ENCODE results near the gene IMMP2L. TPM values are rescaled to one million over a fixed set of nuclear protein-coding genes. Genes with fewer than 3 reads are reported as not detected.

Gene IMMP2L
- total and polyA plus RNA-seq, 2 of the 13 experiments (the other 11 are each of a cell fraction or from before 2014, with no cell fraction given): 7.8 to 16.9 TPM

DNA sequence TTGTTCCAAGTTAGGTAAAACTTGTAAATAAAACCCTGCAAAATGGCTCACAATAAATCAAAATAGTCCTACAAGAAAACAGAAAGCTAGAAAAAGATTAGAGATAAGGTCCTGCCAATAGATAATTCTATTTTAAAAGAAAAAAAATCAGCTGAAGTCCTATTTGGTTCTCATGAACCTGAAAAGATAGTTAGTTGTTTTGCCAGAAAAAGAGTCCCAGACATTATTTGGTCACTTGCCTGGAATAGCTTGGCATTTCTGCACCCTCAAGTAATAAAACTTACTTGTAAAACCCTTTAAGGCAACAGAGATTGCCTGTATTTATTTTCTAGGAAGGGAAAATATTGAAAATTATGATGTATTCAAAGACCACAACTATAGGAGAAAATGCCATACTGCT, 423.7 kb downstream of the IMMP2L start:
- CTCF ChIA-PET (ENCODE audit: low intra/inter-chr PET ratio, low total read pairs): no interaction called here
- Histone ChIP-seq H3K79me2 (ENCODE audit: insufficient read depth, low read length) (no peaks in the 10 kb centered on the region), H4K20me1 (ENCODE audit: insufficient read depth, low read length) (no peaks in the 10 kb centered on the region), H3K9ac (ENCODE audit: insufficient read depth, low read depth, low read length) (no peak overlapping the region), H2AFZ (ENCODE audit: low read length) (no peak overlapping the region), H3K27me3 (ENCODE audit: control insufficient read depth in 1 of 2, insufficient read depth in 2 of 2, low read length in 2 of 2) (no peaks in the 10 kb centered on the region), H3K9me3 (ENCODE audit: low read length) (no peaks in the 10 kb centered on the region), H3K4me1 (ENCODE audit: insufficient read depth, low read length) (no peaks in the 10 kb centered on the region), H3K4me3 (replicated peaks in 1 of 3; ENCODE audit: insufficient read depth in 1 of 3, low read depth in 2 of 3, low read length in 3 of 3) (no peak overlapping the region), H3K36me3 (replicated peaks in 1 of 2; ENCODE audit: control insufficient read depth in 1 of 2, insufficient read depth in 2 of 2, low read length in 2 of 2) (no peaks in the 10 kb centered on the region), H3K4me2 (ENCODE audit: low read depth, low read length) (no peak overlapping the region), H3K27ac (ENCODE audit: extremely low read length, insufficient read depth, low read length) (no peak overlapping the region)
- in situ Hi-C loops (cut with HindIII; ENCODE audit: extremely low pct_ligation_motif_present, low pct_unique_long_range_greater_than_20kb): no loop called here
- FAIRE-seq (no peak), ATAC-seq (no peak), DNase-seq (ENCODE audit: low spot score) (no peak)
- TF ChIP-seq NRL (CRISPR knock-in tag; IDR thresholded peaks at IDR 0.05; ENCODE audit: borderline replicate concordance) (no peak), ZNF883 (CRISPR knock-in tag; IDR thresholded peaks at IDR 0.05; ENCODE audit: not compliant biosample characterization) (no peak), HOXD1 (CRISPR knock-in tag; IDR thresholded peaks at IDR 0.05) (no peak)
- TF ChIP-seq, protein P1, sequence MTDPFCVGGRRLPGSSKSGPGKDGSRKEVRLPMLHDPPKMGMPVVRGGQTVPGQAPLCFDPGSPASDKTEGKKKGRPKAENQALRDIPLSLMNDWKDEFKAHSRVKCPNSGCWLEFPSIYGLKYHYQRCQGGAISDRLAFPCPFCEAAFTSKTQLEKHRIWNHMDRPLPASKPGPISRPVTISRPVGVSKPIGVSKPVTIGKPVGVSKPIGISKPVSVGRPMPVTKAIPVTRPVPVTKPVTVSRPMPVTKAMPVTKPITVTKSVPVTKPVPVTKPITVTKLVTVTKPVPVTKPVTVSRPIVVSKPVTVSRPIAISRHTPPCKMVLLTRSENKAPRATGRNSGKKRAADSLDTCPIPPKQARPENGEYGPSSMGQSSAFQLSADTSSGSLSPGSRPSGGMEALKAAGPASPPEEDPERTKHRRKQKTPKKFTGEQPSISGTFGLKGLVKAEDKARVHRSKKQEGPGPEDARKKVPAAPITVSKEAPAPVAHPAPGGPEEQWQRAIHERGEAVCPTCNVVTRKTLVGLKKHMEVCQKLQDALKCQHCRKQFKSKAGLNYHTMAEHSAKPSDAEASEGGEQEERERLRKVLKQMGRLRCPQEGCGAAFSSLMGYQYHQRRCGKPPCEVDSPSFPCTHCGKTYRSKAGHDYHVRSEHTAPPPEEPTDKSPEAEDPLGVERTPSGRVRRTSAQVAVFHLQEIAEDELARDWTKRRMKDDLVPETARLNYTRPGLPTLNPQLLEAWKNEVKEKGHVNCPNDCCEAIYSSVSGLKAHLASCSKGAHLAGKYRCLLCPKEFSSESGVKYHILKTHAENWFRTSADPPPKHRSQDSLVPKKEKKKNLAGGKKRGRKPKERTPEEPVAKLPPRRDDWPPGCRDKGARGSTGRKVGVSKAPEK (CRISPR knock-in tag; IDR thresholded peaks at IDR 0.05; ENCODE audit: borderline replicate concordance): no peak
- intact Hi-C loops (cut with micrococcal nuclease; ENCODE audit: unreplicated experiment): loop anchor here (10.0 kb wide), 1 partner anchor 1224 kb away; no protein-coding TSS in a partner anchor
- no TSS peak for BruUV-seq (replicated peaks)
- POLR2A ChIA-PET: no interaction called here

- POLR2A ChIA-PET: no interaction called here
- no peak overlapping the region for H3K4me2 ChIP-seq (ENCODE audit: low read depth, low read length)
- no peak for FAIRE-seq
- 52% methylated on average over 2 of the region's 2 CpGs for WGBS (ENCODE audit: low lambda C conversion rate)
- H3K9me3 ChIP-seq (ENCODE audit: low read length): no peaks in the 10 kb centered on the region
- no peaks in the 10 kb centered on the region for H3K27me3 ChIP-seq (ENCODE audit: control insufficient read depth in 1 of 2, insufficient read depth in 2 of 2, low read length in 2 of 2)
- no TSS peak for BruUV-seq (replicated peaks)
- no peak overlapping the region for H3K4me3 ChIP-seq (replicated peaks in 1 of 3; ENCODE audit: insufficient read depth in 1 of 3, low read depth in 2 of 3, low read length in 3 of 3)
- no peaks in the 10 kb centered on the region for H3K4me1 ChIP-seq (ENCODE audit: insufficient read depth, low read length)
- no peak overlapping the region for H3K27ac ChIP-seq (ENCODE audit: extremely low read length, insufficient read depth, low read length)
- CTCF ChIA-PET (ENCODE audit: low intra/inter-chr PET ratio, low total read pairs): no interaction called here
- in situ Hi-C loops (cut with HindIII; ENCODE audit: extremely low pct_ligation_motif_present, low pct_unique_long_range_greater_than_20kb): no loop called here
- no peak overlapping the region for H2AFZ ChIP-seq (ENCODE audit: low read length)
- no peaks in the 10 kb centered on the region for H4K20me1 ChIP-seq (ENCODE audit: insufficient read depth, low read length)
- no peak overlapping the region for H3K9ac ChIP-seq (ENCODE audit: insufficient read depth, low read depth, low read length)
- DNase-seq (ENCODE audit: low spot score): no peak
- intact Hi-C loops (cut with micrococcal nuclease; ENCODE audit: unreplicated experiment): loop anchor here (10.0 kb wide), 1 partner anchor 1223 kb away; no protein-coding TSS in a partner anchor
- no peaks in the 10 kb centered on the region for H3K36me3 ChIP-seq (replicated peaks in 1 of 2; ENCODE audit: control insufficient read depth in 1 of 2, insufficient read depth in 2 of 2, low read length in 2 of 2)
- no peaks in the 10 kb centered on the region for H3K79me2 ChIP-seq (ENCODE audit: insufficient read depth, low read length)
- ATAC-seq: no peak
- TF ChIP-seq ZNF367 (CRISPR knock-in tag; IDR thresholded peaks at IDR 0.05; ENCODE audit: borderline replicate concordance) (no peak), ARHGAP35 (CRISPR knock-in tag; IDR thresholded peaks at IDR 0.05; ENCODE audit: borderline replicate concordance) (no peak), MTF1 (CRISPR knock-in tag; IDR thresholded peaks at IDR 0.05) (no peak), BHLHE40 (IDR thresholded peaks at IDR 0.05; ENCODE audit: low read length) (no peak), CERS6 (CRISPR knock-in tag; IDR thresholded peaks at IDR 0.05) (no peak), ZNF460 (CRISPR knock-in tag; IDR thresholded peaks at IDR 0.05; ENCODE audit: borderline replicate concordance) (no peak), ZNF207 (IDR thresholded peaks at IDR 0.05; ENCODE audit: borderline replicate concordance) (no peak), FIP1L1 (IDR thresholded peaks at IDR 0.05; ENCODE audit: borderline replicate concordance, insufficient read depth, low read depth, low read length) (no peak), FLYWCH1 (CRISPR knock-in tag; IDR thresholded peaks at IDR 0.05) (no peak)
- TF ChIP-seq, protein P2, sequence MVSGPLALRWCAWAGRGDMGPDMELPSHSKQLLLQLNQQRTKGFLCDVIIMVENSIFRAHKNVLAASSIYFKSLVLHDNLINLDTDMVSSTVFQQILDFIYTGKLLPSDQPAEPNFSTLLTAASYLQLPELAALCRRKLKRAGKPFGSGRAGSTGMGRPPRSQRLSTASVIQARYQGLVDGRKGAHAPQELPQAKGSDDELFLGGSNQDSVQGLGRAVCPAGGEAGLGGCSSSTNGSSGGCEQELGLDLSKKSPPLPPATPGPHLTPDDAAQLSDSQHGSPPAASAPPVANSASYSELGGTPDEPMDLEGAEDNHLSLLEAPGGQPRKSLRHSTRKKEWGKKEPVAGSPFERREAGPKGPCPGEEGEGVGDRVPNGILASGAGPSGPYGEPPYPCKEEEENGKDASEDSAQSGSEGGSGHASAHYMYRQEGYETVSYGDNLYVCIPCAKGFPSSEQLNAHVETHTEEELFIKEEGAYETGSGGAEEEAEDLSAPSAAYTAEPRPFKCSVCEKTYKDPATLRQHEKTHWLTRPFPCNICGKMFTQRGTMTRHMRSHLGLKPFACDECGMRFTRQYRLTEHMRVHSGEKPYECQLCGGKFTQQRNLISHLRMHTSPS (CRISPR knock-in tag; IDR thresholded peaks at IDR 0.05; ENCODE audit: low read depth): no peak
Measured at GRCh38 chr7:111138193-111138569, 424.1 kb downstream of the IMMP2L start.

Measured in HepG2 (cell line).